GM19467 (cell line): Measurements from ENCODE around the gene KCTD3.

Source experiments
- ATAC-seq: cut with Tn5 transposase; IDR thresholded peaks from one replicate; pipeline ENCODE4 v1.9.1; 2021; ENCODE audit warnings: mild to moderate bottlenecking, moderate library complexity; ENCODE audit not compliant: unreplicated experiment

KCTD3 gene

DNA sequence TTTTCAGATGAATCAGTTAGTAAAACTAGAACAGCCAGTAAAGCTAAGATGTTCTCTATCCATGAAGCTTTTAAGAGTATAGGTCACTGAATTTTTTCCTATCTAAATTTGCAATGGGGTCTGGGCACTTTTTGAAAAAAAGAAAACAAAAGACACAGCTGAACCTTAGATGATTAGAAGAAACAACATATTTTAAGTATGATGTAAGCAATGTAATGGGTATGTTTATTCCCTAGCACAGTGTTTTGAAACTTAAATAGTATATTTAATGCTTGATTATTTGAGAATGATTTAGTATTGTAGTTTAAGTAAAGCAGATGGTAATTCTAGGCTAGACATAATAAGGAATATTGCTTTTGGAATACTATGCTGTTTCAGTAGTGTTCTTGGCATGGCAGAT is 36.2 kb downstream of the KCTD3 start:
- ATAC-seq: no peak

DNA sequence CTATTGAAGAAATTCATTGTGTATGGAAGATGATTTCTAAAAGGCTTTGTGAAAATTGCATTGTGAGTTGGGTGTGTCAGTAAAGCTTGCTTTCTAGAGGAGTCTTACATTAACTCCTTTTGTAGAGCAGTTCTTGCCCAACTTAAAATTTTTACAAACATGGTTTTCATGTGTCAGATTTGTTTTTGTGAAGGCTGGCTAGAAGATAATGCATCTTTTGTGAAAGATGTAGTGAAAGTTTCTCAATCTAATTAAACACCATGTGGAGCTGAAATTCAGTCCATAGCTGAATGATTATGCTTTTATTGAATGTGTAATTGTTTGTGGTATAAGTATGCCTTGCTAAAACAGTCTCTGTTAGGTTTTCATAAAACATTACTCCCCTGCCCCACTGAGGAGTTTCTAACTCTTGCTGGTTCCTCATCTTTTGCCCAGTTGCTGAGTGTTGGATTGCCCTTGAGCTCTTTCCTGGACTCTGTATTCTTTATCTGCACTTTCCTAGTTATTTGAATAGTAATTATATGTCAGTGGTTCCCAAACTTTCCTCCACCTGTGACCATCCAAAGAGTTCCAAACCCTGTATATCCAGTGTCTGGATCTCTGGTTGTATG is 38.0 kb downstream of the KCTD3 start:
- ATAC-seq: no peak

DNA sequence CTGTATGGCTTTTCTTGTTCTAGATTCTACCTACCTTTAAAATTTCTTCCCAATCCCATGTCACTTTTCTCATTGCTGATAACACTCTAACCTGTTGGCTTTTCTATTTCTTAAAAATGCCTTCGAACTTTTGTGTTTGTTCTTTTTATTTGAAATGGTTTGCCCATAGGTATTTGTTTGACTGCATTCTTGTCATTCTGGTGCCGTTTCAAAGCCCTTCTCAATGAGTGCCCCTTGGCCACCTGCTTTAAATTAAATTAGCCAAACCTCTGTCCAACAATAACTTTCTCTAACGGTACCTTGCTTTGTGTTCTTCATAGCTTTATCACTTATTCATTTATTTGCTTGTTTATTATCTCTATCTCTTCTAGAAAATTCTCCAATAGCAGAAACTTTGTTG is 38.9 kb downstream of the KCTD3 start:
- ATAC-seq: no peak

DNA sequence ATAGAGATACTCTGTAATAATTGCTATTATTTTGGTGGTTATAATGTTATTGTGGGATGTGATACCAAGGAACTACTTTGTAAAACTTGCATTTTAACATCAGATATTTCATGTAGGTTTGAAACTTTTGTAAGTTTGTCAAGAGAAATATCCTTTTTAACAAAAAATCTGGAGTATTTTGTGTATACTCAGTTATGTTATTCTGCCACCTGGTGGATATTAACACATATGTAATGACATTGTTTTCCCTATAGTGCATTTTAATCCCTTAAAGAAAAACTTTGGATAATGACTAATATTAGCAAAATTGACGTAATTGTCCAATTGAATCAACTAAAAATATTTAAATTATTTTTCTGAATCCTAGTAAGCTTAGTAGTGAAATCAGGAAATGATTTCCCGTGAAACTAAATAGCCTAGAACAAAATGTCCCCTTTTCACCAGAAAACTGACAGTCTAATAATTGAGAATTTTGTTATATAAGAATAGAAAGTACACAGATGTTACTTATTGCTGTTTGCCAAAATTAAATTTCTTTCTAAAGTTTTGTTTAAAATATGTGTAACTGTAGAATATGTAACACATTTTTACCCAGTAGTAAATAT is 39.6 kb downstream of the KCTD3 start:
- ATAC-seq: no peak

DNA sequence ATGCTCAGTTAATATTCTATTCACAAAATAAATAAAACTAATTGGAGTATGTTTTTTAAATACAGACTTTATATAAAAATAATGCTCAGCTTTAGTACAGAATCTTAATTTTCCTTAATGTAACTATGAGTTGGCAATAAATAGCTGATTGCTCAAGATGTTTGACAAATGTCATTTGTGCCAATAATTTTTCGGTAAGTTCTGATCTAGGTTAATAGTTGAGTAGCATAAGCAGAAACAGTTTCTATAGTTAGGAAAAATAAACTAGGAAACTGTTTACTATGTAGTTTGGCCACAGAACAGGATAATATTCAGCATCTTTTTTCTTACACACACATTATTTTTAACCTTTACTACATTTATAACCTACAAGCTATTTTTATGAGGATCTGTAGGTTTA is 40.3 kb downstream of the KCTD3 start:
- no peak for ATAC-seq

DNA sequence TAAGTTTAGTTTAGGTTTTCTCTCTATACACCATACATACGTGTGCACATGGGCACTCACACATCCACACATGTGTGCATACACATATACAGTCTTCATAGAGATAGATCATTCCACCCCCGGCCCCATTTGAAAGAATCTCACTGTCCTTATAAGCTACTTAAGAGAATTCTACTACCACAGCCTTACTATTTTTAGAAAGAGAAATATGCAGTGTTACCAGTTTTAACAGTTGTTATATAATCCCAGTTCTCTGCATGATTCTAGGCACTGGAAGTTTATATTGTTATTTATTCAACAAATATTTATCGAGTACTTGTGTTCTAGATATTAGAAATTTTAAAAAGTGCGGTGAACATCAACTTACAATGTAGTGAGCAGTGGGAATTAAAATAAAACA is 41.5 kb downstream of the KCTD3 start:
- ATAC-seq: no peak

DNA sequence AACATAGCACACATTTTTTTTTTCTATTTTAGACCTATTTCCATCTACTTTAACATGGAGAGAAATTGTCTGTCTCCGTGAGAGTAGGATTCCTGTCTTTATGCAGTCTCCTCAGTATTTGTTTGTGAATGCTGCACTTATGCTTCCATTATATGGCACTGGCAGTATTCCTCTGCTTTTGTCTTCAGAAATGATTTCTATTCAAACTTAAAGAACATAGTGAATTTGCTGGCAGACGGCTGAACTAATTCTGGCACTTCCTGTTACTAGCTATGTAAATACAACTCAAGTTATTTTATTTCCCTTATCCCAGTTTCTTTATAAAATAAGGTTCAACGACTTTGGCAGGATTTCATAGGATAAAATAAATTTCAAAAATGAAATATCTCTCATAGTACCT is 45.3 kb downstream of the KCTD3 start:
- ATAC-seq: no peak

DNA sequence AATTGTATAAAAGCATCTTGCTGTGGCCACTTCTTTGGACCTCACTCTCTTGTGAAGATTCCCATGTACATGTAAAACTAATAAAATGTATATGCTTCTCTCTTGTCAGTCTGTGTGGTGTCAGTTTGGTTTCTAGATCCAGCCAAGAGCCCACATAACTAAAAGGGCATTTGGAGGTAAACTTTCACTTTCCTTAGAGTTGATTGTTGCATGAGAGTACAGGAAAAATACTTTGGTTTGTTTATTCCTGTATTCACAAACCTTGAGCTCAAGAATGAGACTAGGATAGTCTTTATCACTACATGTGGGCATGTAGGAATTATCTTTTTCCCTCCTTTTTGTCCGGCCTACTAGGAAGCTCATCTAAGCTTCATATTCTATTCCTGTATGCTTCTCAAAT is 50.9 kb downstream of the KCTD3 start:
- no peak for ATAC-seq

DNA sequence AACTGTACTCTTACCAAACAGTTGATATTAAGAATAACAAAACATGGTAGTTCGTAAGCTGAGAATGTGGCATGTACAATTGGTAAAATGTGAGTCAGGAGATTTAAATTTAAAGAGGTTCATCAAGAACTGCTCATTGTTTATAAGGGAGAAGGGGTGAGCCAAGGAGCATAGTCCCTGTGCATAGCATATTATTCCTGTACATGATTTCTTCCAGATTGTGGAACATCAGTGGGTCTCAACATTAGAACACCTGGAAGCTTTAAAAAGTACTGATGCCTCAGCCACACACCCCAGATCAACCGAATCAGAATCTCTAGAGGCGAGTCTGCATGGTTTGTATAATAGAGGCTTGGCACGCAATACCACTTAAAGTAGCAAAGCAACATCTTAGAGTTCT is 56.1 kb downstream of the KCTD3 start:
- no peak for ATAC-seq

DNA sequence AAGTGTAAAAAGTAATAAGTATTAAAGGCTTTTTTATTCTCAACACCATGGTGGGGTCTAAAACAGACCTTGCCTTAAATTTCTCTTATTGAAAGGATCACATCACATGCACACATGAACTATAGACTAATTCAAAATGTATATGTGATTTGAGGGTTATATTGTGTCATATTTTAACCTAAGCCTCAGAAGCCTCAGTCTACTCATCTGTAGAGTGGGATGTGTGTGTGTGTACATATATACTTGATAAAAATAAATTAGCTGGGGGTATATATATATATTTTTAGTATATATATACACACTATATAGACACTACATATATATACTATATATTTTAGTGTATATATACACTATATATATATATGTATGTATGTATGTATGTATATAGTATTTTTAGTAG is 58.8 kb downstream of the KCTD3 start:
- no peak for ATAC-seq

DNA sequence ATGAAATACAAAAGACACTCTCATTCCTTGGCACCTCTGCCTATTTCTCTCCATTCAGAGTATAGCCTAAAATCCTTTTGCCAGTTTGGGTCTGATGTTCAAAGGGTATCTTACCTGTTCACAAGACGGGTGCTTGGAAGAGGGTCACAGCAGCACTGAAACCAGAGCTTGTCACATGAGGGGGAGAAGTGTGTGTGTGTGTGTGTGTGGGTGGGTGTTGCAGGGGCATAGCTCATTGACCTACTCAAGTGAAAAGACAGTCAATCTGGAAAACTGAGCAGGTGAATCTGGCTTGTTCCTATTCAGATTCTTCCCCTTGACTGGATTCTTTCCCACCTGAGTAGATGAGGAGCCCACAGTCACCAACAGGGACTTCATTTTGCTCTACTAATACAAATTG is 63.9 kb downstream of the KCTD3 start:
- ATAC-seq: no peak

DNA sequence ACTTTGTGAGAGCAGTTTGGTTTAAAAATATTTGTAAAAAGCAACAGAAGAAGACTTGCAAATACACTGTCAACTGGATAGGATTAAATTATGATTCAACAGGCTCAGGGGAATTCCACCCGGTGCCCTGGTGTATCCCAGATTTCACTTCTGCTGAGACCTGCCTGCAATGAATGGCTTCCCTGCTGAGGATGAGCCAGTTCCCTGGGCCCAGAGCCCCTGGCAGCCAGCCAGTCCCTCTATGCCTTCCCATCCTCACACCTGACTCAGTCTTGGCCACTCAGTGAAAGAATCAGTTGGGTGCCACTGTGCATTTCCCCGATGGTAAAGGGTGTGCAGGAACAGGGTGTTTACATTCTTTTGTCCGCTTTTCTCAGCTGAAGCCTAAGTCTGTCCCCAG is 64.4 kb downstream of the KCTD3 start:
- ATAC-seq: no peak

DNA sequence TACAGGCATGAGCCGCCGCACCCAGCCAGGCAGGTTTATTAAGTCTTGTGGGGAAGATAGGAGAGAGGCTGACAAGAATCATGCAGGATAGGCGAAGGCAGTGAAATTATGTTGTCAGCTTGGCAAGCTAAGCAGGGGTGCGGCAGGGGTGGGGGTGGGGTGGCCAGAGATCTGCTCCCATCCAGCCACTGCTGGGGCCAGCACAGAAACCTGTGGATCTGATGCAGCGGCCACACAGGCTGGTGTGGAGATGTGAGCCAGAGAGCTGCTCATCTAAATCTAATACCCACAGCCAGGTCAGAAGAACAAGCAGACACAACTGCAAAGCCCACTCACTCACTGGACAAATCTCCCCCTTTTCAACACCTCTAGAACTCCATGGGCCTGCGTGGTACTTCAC is 68.7 kb downstream of the KCTD3 start:
- ATAC-seq: no peak

DNA sequence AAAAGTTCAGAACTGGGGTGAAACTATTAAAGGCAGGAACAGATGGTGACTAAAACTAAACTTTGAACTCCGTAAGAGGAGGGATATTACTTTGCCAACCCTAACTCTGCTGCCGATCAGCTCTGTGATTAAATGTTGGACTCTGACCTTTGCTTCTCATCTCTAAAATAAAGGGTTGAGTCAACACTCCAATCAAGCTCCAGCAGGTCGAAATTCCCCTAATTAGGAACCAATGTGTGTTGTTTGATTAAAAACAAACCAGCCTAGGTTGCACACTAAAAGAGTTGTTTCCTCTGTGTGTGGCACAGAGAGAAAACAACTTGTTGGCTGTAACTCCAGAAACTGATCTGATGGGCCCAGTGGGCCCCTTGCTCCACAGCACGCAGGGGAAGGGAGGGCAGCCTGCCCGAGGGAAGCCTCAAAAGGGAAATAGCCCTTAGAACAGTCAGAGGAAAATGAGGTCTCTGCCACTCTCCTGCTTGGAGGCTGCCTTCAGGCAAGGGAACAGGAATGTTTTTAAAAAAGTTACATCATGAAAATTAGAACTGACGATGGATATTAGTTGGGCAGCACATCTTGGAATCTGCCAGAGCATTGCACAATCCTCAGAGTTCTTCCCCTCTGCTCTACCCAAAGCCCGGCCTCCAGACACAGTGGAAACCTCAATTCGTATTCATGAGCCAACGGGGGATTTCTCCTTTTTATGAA is 69.3 kb downstream of the KCTD3 start:
- no peak for ATAC-seq

DNA sequence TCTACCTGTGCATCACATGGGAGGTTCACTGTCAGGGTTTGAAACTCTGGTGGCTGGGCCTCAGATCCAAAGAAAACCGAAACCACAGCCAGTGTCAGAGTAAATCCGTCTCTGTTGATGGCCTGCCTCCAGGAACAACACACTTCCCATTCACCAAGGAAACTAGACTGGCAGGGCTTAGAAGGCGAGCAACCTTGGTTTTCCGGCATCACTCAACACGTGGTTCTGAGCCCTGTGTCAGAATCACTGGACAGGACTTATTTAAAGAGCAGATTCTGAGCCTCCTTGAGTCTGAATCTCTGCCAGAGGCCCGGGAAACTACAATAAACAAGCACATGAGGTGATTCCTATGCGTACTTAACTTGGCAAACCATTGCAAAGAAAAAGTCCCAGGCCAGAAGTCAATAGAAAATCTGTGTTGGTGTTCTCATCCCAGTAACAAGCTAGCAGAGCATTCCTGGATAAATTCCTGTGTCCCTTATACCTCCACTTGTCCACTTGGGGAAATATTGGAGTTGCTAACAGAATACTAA is 70.0 kb downstream of the KCTD3 start:
- no peak for ATAC-seq

DNA sequence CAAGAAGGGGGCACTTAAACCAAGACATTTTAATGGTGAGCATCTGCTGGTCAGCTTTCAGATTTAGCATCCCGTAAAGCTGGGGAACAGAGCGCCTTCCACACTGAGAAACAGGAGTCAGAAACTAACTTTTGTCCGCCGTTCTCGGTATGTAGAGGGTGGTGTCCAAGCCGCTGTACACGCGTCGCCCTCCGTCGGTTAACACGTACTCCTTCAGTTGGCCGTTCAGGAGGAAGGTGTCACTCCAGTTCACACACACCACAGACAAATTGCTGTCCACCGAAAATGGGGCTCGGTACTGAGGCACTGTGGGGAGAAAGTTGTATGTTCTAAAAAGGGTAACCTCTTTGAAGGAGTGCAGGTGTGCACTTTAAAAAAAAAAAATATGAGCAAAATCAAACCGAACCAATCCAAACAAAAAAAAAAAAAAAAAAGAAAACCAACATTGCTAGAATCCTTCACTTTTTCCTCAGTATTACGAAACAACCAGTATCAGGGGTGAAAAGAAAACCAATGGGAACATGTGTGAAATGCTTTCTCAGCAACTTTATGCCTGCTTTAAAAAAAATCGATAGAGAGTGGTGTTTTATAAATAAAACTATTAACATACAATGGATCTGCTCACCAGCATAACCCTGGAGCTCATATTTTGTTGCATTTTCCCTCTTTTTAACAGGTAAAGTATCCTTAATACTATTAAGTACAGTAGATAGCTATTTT is 73.5 kb downstream of the KCTD3 start:
- no peak for ATAC-seq

DNA sequence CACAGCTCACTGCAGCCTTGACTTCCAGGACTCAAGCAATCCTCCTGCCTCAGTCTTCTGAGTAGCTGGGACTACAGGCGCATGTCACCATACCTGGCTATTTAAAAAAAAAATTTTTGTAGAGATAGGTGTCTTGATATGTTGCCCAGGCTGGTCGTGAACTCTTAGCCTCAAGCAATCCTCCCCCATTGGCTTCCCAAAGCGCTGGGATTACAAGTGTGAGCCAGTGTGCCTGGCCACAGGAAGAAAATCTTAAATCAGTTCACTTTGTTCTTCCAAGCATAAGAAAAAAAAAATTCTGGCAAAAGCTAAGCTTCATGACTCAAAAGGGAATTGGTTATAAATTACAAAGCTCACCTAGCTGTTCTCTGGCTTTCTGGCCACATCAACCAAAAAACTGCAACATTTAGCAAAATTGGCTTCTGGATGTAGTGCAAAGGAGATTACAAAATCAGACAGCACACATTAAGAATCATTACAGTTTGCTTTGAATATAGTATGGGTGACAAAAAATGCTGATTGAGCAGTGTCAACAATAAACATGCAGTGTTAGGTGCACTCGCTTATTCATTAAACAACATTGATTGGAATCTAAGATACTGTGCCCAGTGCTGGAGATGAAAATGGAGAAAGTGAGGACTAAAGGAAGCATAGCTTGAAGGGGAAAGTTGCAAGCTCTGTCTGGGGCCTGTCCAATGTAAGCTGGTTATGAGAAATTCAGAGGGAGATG is 76.7 kb downstream of the KCTD3 start:
- ATAC-seq: no peak

DNA sequence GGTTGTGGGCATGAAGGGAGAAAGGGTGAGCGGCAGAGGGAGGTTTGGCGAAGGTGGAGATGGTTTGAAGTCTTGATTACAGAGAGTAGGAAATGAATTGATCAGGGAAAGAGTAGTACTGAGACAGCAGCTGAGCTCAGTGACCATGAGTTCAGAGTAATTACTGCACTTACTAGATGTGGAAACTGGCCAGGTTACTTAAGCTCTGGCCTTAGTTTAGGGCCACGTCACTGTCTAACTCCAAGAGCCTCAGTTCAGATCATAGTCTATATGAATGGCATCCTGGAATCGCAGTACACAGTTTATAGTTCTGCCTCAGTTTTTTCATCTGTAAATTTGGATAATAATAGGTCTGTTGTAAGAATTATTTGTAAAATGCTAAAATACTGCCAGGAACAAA is 78.1 kb downstream of the KCTD3 start:
- ATAC-seq: no peak

DNA sequence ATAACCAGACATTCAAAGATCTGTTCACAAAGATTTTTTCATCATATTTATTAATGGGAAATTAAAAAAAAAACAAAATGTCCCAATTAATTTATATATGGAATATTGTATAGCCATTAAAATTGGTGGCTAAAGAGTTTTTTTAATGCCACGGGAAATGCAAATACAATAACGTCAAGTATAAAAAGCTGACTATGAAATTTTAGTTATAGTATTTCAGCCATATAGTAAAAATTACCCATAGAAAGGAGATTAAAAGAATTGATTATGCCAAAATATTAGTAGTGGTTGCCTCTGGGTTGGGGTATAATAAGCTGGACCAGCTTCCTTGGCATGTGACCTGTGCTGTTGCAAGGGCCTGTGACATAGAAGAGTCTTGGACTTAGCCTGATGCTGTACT is 78.8 kb downstream of the KCTD3 start:
- ATAC-seq: no peak

DNA sequence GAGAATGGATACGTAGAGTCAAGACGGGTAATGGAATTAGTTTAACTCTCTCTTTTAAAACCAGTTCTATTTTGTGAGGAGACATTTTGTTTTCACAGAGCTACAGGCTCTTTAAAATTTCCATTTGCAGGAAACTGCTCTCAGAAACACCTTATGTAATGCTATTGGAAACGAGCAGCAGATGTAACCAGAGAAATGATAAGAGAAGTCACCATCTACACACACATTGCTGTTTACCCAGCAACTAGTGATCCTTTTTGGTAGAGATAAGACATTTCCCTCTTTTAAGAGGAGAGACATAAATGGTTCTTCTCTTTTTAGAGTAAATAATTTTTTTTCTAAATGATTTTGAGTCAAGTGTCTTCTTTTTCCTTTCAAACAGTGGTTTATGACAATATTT is 80.6 kb downstream of the KCTD3 start:
- ATAC-seq: no peak

DNA sequence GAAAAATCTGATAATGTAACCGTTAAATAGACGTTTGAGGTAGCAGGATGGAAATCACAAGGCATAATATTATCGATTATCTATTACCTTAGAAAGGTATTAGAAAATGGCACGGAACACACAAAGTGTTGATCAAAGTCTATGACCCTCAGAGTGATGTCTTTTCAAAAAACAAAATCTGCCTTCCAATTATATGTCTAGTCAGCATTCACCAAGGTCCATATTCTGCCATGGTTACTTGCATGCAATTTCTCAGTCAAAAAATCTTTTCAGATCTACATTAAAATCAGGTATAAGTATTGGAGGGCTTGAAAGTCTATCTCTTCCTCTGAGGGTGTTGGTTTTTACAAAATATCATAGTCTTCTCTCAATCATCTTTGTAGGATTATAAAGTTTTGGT is 81.9 kb downstream of the KCTD3 start:
- no peak for ATAC-seq
